ENCODE data around the gene ABHD15. TPM values are rescaled to one million over a fixed set of nuclear protein-coding genes. Genes with fewer than 3 reads are reported as not detected.

The ABHD15 gene
- total RNA-seq, 4 donors from 2014 or later, result 6.8 to 18.3 (median 11.9) TPM

DNA sequence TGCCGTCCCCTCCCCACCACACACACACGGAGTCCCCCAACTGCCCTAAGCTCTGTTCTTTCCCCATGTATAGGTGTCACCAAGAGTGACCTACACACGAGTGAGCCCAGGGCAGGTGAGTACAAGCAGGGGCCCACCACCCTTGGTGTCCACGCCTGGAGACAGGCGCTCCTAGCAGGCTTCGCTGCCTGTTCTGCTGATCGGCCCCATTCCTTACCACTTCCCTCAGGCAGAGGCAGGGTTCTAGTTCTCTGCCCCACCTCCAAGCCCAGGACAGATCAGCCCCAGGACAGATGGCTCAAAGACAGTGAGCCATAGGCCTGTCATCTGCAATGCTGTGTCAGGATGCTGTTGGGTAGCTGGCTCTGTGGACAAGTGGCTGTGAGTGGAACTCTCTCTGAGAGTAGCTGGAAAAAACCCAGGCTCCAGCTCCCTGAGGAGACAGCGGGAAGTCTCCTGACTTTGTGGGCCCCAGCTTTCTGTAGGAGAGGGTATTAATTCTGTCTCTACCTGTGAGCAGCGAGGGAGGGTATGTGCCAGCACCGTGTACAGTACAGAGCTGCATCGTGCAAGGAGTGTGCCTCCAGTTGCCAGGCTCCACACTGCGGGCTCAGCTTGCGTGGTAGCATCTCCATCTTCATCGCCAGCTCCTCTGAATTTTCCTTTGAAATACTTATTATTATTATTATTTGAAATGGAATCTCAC lies 2.6 kb upstream of the ABHD15 start:
- Histone ChIP-seq H3K4me3 (peak overlapping the region; percentile 68 to 78 (median 71)), H3K27me3 (no peaks in the 10 kb centered on the region), H3K36me3 (peaks cover 5 to 27% (median 9%) of the 10 kb centered on the region in 4 donors), H3K9me3 (no peaks in the 10 kb centered on the region), H3K4me1 (peaks cover 37 to 81% (median 67%) of the 10 kb centered on the region in 4 donors), H3K27ac (replicated peaks in 1 of 4) (peak overlapping the region; percentile 85 to 91 (median 89))
- intact Hi-C loops (cut with DNase I), result no loop called here
- no peak for DNase-seq (ENCODE audit: extremely low spot score)
- TF ChIP-seq POLR2A (IDR thresholded peaks at IDR 0.05; ENCODE audit: low read depth) (no peak), EP300 (IDR thresholded peaks at IDR 0.05) (no peak), POLR2AphosphoS5 (IDR thresholded peaks at IDR 0.05) (no peak)
- TF ChIP-seq, protein P1, sequence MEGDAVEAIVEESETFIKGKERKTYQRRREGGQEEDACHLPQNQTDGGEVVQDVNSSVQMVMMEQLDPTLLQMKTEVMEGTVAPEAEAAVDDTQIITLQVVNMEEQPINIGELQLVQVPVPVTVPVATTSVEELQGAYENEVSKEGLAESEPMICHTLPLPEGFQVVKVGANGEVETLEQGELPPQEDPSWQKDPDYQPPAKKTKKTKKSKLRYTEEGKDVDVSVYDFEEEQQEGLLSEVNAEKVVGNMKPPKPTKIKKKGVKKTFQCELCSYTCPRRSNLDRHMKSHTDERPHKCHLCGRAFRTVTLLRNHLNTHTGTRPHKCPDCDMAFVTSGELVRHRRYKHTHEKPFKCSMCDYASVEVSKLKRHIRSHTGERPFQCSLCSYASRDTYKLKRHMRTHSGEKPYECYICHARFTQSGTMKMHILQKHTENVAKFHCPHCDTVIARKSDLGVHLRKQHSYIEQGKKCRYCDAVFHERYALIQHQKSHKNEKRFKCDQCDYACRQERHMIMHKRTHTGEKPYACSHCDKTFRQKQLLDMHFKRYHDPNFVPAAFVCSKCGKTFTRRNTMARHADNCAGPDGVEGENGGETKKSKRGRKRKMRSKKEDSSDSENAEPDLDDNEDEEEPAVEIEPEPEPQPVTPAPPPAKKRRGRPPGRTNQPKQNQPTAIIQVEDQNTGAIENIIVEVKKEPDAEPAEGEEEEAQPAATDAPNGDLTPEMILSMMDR (IDR thresholded peaks at IDR 0.05), result no peak
- WGBS, result 66% methylated on average over 13 of the region's 14 CpGs

DNA sequence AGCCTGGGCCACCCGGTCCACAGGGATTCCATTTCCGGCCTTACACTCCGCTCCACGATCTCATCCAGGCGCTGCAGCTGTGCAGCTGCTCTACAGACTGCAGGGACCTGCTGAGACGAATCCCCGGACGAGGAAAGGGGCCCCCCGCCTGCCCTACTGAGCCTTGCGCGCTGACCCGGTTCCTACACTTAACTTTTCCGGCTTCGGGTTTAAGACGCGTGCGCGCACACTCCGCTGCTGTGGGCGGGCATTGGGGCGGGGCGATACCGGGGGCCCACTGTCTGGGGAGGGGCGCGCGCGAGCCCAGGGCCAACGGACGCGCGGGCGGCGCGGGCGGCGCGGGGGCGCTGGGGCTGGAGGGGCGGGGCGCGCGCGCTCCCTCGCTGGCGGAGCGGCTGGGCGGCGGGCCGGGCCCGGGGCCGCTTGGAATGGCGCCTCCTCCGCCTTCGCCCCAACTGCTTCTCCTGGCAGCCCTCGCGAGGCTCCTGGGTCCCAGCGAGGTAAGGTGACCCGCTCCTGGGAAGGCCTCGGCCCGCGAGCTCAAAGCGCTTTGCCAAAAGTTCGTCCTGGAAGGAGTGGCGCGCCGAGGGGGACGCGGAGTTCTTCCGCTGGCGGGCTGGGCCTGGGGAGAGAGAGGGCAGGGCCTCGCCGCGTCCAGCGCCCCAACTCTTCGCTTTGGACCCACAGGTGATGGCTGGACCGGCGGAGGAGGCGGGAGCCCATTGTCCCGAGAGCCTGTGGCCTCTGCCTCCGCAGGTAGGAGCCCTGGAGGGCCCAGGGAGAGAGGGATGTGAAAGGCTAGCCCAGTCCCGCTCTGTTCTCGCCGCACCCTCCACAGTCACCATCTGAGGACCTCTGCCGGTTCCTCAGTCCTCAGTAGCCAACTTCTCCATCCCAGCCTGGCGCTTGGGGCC lies 1.8 kb upstream of the ABHD15 start, which contains the start of gene TP53I13:
TP53I13 (plus strand) TSS at position 371 of the 914 bp plus-strand sequence; CDS start at position 429, 58 bp downstream.
- DNase-seq (ENCODE audit: extremely low spot score), result peak; percentile 96
- Histone ChIP-seq H3K4me3 (peak within 1 kb of the TSS; percentile 68 to 78 (median 71)), H3K36me3 (peaks cover 0 to 19% (median 2%) of the 10 kb centered on the region in 4 donors), H3K27me3 (no peaks in the 10 kb centered on the region), H3K27ac (replicated peaks in 1 of 4) (peak within 1 kb of the TSS; percentile 85 to 91 (median 89)), H3K9me3 (no peaks in the 10 kb centered on the region), H3K4me1 (peaks cover 37 to 82% (median 70%) of the 10 kb centered on the region in 4 donors)
- WGBS, result 4% methylated on average over 10 of the region's 85 CpGs
- intact Hi-C loops (cut with DNase I), result no loop called here
- TF ChIP-seq POLR2AphosphoS5 (IDR thresholded peaks at IDR 0.05) (peak; percentile 56 to 79), POLR2A (IDR thresholded peaks at IDR 0.05; ENCODE audit: low read depth) (no peak)

DNA sequence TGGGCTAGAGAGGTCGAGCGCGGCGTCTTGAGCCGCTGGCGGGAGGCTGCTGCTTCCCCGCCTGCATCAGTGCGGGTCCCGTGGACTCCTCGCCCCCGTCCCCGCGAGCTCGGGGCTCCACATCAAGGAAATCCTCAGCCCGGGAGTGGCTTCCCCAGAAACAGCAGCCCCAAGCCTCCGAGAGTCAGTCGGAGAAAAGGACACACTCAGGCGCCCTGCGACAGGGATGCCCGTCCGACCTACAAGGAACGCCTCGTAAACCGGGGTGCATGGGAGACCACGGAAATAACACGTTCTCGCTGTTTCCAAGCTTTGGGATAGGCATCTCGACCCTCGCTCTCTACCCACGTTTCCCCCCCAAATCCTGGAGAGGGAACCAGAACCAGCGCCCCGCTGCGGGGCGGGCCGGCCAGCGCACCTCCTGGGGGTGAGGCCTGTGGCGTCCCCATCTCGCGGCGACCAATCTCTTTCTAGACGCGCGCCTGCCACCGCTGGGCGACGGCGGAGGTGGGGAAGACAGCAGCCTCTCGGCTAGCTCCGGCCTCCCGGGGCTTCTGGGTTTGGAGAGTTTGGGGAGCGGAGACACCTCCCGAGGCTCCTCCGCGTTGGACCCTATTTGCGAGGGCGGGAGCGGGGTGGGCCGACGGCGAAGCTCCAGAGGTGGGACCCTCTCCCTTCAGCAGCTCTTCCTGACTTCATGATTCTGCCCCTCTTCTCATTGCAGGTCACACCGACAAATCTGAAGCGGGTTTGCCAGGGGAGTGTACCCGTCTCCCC lies 905 bp upstream of the ABHD15 start:
- DNase-seq (ENCODE audit: extremely low spot score), result no peak
- Histone ChIP-seq H3K36me3 (peaks cover 0 to 18% (median 2%) of the 10 kb centered on the region in 4 donors), H3K9me3 (no peaks in the 10 kb centered on the region), H3K4me3 (peak overlapping the region; percentile 68 to 78 (median 71)), H3K27ac (replicated peaks in 1 of 4) (peak overlapping the region; percentile 85 to 91 (median 89)), H3K27me3 (no peaks in the 10 kb centered on the region), H3K4me1 (peaks cover 30 to 76% (median 62%) of the 10 kb centered on the region in 4 donors)
- 0% methylated on average over 3 of the region's 63 CpGs for WGBS
- TF ChIP-seq, protein P1 (IDR thresholded peaks at IDR 0.05), result peak; percentile 29 to 58 (median 33)
- TF ChIP-seq POLR2A (IDR thresholded peaks at IDR 0.05; ENCODE audit: low read depth) (no peak), EP300 (IDR thresholded peaks at IDR 0.05) (no peak), POLR2AphosphoS5 (IDR thresholded peaks at IDR 0.05) (no peak)
- intact Hi-C loops (cut with DNase I), result no loop called here

DNA sequence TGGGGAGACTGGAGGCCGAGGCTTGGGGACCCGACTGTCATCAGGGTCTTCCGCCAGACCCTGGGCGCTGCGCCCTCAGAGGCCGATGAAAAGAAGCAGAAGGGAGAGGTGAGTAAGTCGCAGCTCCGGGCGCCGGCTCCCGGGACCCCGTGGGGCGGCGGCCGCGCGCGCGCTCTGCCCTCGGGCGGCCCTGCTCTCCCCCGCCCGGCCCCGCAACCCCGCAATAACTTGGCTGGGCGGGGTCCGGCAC lies 392 bp upstream of the ABHD15 start:
- intact Hi-C loops (cut with DNase I), result no loop called here
- WGBS, result 0% methylated on average over 6 of the region's 27 CpGs
- Histone ChIP-seq H3K9me3 (no peaks in the 10 kb centered on the region), H3K27me3 (no peaks in the 10 kb centered on the region), H3K4me3 (peak overlapping the region; percentile 68 to 78 (median 71)), H3K27ac (replicated peaks in 1 of 4) (peak overlapping the region; percentile 85 to 91 (median 89)), H3K36me3 (peaks cover 4 to 23% (median 7%) of the 10 kb centered on the region in 4 donors), H3K4me1 (peaks cover 26 to 76% (median 57%) of the 10 kb centered on the region in 4 donors)
- TF ChIP-seq EP300 (IDR thresholded peaks at IDR 0.05), result no peak
- TF ChIP-seq POLR2A (IDR thresholded peaks at IDR 0.05; ENCODE audit: low read depth), result no peak
- TF ChIP-seq POLR2AphosphoS5 (IDR thresholded peaks at IDR 0.05), result no peak
- TF ChIP-seq, protein P1 (IDR thresholded peaks at IDR 0.05), result no peak
- DNase-seq (ENCODE audit: extremely low spot score), result no peak
